Inflammatory macrophage treated with lipopolysaccharide for 4 hours (primary cell): ENCODE measurements around the gene AK2.
"Not testable (repeated sequence)": the region's sequence is repeated elsewhere in the genome, so short reads cannot be mapped to it uniquely, and the experiment has no call there.

Experiments used
- DNase-seq: peaks from one replicate; pipeline ENCODE4 v3.0.0-alpha.2; 2020

AK2 gene

DNA sequence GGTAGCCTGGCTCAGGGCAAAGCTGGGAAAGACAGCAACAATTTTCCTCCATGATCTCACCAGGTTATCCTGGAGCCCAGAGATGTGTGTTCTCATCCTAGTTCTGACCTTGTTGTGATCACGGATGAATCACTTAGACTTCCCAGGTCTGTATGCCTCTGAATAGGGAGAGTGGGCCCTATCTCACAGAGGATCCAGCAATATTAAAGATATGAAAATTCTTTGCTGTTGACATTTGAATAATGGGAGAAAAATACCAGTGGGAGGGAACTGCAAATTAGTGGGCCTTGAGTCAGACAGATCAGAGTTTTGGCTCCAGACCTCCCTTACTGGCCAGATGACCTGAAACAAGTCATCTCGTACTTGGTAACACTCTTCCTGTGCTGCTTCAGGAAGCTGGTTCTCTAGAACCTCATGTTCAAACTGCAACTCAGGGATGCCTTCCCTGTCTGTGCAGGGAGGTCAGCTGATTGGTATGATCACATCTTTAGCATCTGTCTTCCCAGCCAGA, 39.2 kb downstream of the AK2 start:
- peak; percentile 68 for DNase-seq

DNA sequence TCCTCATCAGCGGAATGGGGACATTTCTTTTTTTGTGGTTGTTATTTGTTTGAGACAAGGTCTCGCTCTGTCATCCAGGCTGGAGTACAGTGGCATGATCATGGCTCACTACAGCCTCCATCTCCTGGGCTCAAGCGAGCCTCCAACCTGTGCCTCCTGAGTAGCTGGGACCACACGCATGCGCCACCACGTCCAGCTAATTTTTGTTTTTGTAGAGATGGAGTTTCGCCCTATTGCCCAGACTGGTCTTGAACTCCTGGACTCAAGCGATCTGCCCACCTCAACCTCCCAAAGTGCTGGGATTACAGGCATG, 43.4 kb downstream of the AK2 start:
- not testable (repeated sequence) for DNase-seq

DNA sequence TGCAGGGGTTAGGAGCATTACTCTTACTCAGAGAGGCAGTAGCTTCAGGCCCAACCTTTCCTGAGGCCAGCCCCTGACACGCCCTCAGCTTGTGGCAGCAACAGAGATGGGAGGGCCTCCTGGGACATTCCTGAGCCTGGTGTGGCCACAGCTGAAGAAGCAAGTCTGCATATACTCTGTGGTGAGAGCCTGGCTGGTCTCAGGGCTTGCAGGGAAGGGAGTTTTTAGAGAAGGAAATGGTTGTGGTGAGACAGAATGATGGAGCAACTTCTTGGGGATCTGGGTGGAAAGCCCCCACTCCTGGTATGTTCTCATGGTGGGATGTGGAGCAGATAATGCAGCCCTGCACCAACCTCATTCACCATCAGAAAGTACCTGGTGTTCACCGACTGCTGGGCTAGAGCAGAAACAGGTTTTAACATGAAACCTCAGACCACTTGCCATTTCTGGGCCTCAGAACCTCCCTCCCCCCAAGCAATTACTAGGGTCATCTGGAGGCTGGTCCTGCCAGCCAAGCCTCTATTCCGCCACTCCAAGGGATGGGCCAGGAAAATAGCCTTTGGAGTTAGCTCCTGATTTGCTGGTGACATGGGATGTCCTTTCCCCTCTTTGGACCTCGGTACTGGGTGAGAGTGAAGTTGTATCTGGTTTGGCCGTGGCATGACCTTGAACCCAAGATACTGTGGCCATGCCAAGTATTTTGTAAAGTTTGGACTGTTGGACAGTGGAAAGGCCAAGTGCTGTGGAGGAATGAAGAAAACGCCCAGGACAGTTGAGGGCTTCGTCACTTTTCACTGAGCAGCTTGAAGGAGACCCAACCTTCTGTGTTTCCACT, 44.0 kb downstream of the AK2 start:
- DNase-seq: peak; percentile 99

DNA sequence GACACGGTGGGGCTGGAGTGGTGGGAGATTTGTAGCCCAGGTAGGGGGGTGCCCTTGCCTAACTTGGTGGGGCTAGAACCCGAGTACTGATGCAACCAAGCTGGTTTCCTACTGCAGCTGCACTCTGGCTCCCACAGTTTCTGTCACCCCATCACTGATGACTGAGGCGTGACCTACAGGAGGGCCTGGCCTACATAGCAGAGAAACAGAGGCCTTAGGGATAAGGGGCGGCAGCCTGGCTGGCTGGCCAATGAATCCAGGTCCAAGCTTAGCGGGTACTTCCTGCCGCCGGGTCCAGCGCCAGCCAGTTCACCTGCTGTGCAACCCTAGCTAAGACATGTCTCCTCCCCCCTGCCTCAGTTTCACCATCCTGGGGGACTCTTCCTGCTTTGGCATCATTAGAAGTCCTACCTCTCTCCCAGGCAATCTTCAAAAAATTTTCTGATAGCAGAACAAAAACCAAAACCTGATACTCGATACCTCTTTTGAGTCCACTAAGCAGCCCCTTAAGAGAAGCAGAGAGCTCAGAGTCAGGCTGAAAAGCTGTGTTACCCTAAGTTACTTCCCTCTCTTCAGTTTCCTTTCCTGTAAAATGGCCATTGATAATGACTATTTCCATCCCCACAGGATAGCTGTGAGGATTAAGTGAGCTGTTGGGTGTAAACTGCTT, 44.7 kb downstream of the AK2 start:
- DNase-seq: peak; percentile 65

DNA sequence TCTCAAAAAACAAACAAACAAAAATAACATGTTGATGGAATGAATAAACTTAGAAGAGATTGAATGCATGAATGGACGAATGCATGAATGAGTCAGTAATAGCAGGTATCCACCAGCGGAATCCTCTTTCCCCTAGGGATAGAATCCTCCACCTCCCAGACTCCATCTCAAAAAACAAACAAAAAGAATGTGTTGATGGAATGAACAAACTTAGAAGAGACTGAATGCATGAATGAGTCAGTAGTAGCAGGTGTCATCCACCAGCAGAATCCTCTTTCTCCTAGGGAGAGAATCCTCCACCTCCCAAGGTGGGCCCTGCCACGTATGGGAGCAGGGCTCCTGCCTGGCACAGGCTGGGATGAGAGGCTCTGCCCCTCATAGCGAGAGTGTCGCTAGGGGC, 45.3 kb downstream of the AK2 start:
- DNase-seq: no peak

DNA sequence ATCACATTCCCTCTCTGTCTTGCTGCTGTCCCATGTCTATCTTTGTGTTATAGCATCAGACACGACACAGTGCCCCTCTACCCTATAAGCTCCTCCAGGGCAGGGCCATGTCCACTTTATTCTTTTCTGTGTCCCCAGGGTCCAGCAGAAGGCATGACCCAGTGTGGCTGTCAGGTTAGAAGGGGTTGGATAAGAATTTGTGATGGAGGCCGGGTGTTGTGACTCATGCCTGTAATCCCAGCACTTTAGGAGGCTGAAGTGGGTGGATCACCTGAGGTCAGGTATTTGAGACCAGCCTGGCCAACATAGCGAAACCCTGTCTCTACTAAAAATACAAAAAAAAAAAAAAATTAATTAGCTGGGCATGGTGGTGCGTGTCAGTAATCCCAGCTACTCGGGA, 45.8 kb downstream of the AK2 start:
- DNase-seq: no peak

DNA sequence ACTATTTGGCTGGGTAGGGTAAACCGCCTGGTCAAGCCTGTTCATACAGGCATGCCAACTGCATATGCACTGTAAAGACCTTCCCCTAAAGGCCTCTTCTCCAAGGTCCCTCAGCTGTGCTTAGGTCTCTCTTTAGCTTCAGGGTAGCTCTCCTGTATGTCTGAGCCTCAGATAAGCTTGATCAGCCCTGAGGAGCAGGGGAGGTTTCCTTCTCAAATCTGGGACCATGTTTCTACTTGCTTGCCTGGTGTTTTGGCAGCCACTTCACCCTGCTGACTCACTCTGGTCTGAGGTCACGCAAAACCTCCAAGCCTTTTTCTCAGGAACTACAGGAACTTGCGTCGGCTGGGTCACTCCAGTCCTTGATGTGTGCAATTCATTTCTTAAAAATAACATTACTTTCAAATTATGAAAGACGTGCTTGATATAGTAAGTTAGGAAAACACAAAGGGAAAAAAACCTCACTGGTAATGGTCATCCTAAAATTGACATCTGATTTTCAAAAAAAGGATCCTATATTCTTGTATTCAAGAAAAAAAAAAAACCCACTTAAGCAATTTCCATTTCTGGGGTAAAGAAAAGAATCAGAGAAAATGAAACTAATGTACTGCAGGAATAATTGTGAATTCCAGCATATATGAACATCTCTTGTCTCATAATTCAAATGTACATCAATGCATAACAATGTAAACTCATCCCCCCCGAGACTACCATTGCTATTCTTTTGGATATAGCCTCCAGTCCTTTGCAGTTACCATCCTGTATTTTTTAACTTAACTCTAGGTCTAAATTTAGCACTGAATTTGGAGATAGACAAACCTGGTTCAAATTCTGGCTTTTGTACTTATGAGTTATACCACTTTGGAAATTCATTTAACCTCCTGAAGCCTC, 47.3 kb downstream of the AK2 start:
- peak; percentile 99 for DNase-seq

- DNase-seq: peak; percentile 35
Observed at GRCh38 chr1:32988665-32989064, 48.0 kb downstream of the AK2 start.

- DNase-seq: no peak
Observed at GRCh38 chr1:32985226-32985625, 51.5 kb downstream of the AK2 start.

DNA sequence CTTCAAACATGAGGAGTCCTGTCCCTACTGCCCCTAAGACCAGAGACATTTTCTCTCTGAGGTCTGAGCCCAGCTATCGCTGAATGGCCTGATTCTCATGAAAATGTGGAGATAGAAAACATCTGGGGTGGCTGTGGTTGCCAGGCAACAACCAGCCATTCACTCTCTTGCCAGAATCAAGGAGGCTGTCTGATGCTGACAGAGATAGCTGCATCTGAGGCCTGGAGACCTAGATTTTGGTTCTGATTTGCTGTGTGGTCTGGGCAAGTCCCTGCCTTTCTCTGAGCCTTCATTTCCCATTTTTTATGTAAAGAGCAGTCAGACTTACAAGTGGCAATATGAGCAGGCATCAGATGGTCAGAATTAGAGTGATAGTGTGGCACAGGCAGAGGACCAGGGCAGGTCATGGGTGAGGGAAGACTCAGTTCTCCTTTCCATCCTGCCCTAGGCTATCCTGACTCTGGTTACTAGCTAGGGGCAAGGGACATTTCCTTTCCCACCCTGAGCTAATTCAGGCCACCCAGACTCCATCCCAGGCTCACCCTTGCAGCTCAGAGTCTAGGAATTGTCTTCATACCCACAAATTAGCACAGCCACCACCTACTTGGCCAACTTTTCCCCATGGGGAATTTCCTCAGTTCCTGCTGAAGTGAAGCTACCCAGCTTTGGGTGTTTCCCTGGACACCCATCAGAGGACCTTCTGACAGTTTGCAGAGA, 52.1 kb downstream of the AK2 start:
- DNase-seq: peak; percentile 92

DNA sequence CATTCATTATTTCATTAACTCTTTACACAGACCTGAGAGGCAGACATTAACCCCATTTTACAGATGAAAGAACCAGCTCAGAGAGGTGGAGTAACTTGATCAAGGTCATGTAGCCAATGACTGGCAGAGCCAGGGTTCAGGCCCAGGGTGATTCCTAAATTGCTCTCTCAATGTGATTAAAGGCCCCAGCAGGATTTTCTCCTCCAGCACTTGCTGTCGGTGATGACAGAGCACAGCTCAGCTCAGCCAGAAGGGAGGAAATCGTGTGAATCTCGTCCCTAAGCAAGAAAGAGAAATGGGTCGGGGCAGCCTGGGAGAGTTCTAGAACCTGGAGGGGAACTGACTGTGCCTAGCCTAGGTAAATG, 52.6 kb downstream of the AK2 start:
- no peak for DNase-seq

DNA sequence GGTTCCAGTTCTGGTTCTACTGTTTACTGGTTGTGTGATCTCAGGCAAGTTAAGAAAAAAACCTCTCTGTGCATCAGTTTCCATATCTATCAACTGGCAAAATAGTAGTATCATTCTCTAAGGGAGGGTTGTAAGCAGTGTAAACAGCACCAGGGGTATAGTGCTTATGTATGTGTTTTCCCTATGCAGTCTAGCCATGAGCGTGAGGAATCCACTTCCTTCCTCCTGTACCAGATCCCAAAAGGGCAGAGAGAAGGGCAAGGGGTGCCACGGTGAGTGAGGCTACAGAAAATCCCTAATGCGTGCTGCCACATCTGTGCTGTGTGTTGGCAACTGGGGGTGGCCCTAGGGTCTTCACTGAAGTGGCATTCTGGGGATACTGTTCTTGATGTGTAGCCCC, 53.7 kb downstream of the AK2 start:
- DNase-seq: no peak

DNA sequence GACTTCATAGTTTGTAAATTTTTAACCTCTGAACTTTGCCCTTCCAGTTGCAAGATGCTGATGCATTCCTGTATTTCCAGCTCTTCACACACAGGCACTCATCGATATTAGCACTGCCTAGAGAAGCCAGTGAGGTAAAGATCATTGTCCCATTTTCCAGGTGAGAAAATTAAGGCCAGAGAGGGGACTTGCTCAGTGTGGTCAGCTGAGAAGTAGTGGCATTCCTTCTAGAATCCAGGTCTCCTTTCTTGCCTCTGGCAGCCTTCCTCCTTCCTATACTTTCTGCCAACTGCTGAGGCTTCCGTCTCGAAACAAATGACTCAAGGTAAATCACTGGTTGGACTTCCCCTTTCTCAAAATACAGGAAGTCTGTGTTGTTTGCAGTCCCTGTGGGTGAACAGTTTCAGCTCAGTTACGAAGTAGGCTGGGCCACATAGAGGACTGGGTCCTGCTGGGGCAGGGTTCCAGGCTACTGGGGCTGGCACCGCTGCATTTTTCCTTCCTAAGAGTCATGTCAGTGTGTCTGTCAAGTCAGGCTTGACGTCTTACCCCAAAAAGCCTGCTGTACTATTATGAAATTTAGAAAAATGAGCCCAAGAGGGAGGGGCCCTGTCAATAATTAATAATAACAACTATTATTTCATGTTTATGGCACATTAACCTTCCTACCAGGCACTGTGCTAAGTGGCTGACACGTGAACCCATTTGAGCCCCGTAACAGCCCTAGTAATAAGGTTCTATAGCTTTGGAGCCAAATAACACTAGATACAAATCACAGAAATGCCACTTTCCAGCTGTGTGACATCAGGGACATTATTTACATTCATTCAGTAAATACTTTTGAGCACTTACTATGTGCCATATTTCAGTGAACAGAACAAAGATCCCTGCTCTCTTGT, 55.4 kb downstream of the AK2 start:
- DNase-seq: peak; percentile 97

DNA sequence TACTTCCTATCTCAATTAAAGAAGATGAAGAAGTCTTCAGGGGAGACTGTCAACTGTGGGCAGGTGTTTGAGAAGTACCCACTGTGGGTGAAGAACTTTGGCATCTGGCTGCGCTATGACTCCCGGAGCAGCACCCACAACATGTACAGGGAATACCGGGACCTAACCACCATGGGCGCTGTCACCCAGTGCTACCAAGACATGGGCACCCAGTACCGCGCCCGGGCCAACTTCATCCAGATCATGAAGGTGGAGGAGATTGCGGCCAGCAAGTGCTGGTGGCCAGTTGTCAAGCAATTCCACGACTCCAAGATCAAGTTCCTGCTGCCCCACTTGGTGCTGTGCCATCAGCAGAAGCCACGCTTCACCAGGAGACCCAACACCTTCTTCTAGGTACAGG, 56.6 kb downstream of the AK2 start:
- DNase-seq: no peak

- DNase-seq: no peak
Observed at GRCh38 chr1:32978854-32979253, 57.8 kb downstream of the AK2 start.

- DNase-seq: no peak
Observed at GRCh38 chr1:32977546-32978087, 59.1 kb downstream of the AK2 start.

DNA sequence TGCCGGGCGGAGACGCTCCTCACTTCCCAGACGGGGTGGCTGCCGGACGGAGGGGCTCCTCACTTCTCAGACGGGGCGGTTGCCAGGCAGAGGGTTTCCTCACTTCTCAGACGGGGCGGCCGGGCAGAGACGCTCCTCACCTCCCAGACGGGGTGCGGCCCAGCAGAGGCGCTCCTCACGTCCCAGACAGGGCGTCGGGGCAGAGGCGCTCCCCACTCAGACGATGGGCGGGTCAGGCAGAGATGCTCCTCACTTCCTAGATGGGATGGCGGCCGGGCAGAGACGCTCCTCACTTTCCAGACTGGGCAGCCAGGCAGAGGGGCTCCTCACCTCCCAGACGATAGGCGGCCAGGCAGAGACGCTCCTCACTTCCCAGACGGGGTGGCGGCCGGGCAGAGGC, 61.6 kb downstream of the AK2 start:
- DNase-seq: not testable (repeated sequence)

- not testable (repeated sequence) for DNase-seq
Observed at GRCh38 chr1:32973458-32973857, 63.2 kb downstream of the AK2 start.

GRCh38 chr1:32972814-32973428, 63.8 kb downstream of the AK2 start:
- no peak for DNase-seq

DNA sequence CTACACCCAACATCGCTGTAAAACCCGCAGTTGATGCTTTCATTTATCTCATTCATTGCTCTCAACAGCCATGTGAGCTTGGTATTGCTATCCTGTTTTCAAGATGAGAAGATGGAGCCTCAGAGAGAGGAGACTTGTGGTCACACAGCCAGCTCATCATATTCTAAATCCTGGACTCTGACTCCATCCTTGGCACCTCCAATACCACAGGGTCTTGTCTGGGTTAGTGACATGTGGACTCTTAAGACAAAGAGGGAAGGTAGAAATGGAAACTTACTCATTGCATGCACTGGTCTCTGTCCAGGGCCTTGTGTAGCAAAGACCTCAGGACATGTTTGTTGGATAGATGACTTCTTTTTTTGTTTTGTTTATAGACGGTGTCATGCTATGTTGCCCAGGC, 65.1 kb downstream of the AK2 start:
- DNase-seq: no peak

GRCh38 chr1:32971156-32971555, 65.5 kb downstream of the AK2 start:
- DNase-seq: no peak
